Vagina (tissue), 2 donors: ENCODE results near the gene POU2F3. TPM values are rescaled to one million over a fixed set of nuclear protein-coding genes. Genes with fewer than 3 reads are reported as not detected.

Experiments
- DNase-seq, 2 donors: peaks; one replicate each; pipeline ENCODE4 v3.0.0-alpha.2; 2017; ENCODE audit errors: extremely low spot score in 2 of 2
- H3K27ac ChIP-seq: fragments of 200-600 bp; sonication (generic); one replicate; pipeline ENCODE4 v1.5.1; 2019
- H3K27me3 ChIP-seq: fragments of 200-600 bp; sonication (generic); one replicate; pipeline ENCODE4 v1.5.1; 2019
- H3K36me3 ChIP-seq, 2 donors: fragments of 200-600 bp; sonication (generic); one replicate each; pipeline ENCODE4 v1.5.1; 2017 to 2019
- H3K4me1 ChIP-seq: fragments of 200-600 bp; sonication (generic); one replicate; pipeline ENCODE4 v1.5.1; 2019
- H3K4me3 ChIP-seq, 2 donors: fragments of 200-600 bp; sonication (generic); 1 replicate in 1 of 2; 2 replicates in 1 of 2; pipeline ENCODE4 v1.5.1; 2016 to 2019
- H3K9me3 ChIP-seq: fragments of 200-600 bp; sonication (generic); one replicate; pipeline ENCODE4 v1.5.1; 2019
- CTCF ChIP-seq, 3 experiments: fragments of 450-650 bp in 2 of 3; fragments of 200-600 bp in 1 of 3; sonication (generic) in 1 of 3; IDR thresholded peaks; one replicate each; pipeline ENCODE4 v1.5.1; 2017 to 2019; ENCODE audit warnings: antibody characterized with exemption in 3 of 3, mild to moderate bottlenecking in 2 of 3, moderate library complexity in 2 of 3
- POLR2A ChIP-seq, 2 donors: fragments of 450-650 bp; IDR thresholded peaks; one replicate each; pipeline ENCODE4 v1.6.1; 2017; ENCODE audit warnings: antibody characterized with exemption in 2 of 2, mild to moderate bottlenecking in 2 of 2, moderate library complexity in 2 of 2
- POLR2AphosphoS5 ChIP-seq, 2 donors: sonication (generic); formaldehyde crosslinking; IDR thresholded peaks; one replicate each; pipeline ENCODE4 v1.9.0; 2017; ENCODE audit warnings: antibody characterized with exemption in 2 of 2, mild to moderate bottlenecking in 2 of 2, low read depth in 1 of 2; ENCODE audit not compliant: insufficient read depth in 1 of 2
- intact Hi-C: fragments of 100-400 bp; cut with DNase I; formaldehyde crosslinking; loops from one replicate; pipeline ENCODE4 v1.15.1; 2023
- total RNA-seq: library from RNA; depleted of rRNA; stranded (reverse); fragments of >200 nt; gene quantifications from one replicate; pipeline ENCODE4 v1.2.3, GENCODE V29; 2016

The POU2F3 gene
- total RNA-seq, 1 donor from 2014 or later, result 2.7 TPM

DNA sequence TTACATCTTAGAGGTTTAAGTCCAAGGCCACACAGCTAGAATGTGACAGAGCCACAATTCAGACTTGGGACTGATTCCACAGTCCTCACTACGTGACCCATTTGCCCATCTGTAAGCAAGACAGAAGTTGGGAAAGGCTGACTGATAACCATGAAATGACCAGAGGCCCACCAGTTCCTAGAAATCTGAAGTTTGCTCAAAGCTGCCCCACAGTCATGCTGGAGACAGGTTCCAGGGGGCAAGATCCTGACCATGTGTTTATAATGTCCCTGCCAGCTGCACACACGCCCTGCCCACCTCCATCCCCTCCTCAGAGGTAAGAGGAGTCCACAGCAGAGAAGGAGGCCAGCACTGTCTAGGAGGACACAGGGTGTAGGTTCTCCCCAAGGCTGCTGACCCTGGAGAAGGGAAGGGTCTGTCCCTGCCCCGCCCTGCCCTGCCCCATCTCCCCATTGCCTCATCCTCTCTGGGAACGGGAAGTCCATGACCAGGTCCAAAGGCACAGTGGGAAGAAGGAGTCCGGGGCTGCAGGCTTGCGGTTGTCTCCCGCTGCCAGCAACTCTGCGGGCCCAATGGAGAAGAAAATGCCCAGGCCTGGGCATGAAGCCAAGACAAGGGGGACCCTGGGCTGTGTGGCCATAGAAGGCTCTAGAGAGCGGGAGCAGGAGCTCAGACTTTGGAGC, 41.0 kb upstream of the POU2F3 start:
- Histone ChIP-seq H3K27me3 (no peaks in the 10 kb centered on the region), H3K4me3 (no peak overlapping the region), H3K4me1 (peaks cover 30% of the 10 kb centered on the region), H3K9me3 (no peaks in the 10 kb centered on the region), H3K36me3 (no peaks in the 10 kb centered on the region), H3K27ac (peak overlapping the region; percentile 61)
- intact Hi-C loops, result no loop called here
- DNase-seq, result no peak
- TF ChIP-seq POLR2A (IDR thresholded peaks at IDR 0.05) (no peak), CTCF (IDR thresholded peaks at IDR 0.05) (no peak), POLR2AphosphoS5 (IDR thresholded peaks at IDR 0.05; ENCODE audit: insufficient read depth in 1 of 2, low read depth in 1 of 2) (no peak)

GRCh38 chr11:120199613-120200012, 40.3 kb upstream of the POU2F3 start:
- Histone ChIP-seq H3K27me3 (no peaks in the 10 kb centered on the region), H3K4me1 (peaks cover 34% of the 10 kb centered on the region), H3K4me3 (no peak overlapping the region), H3K27ac (no peak overlapping the region), H3K9me3 (no peaks in the 10 kb centered on the region), H3K36me3 (no peaks in the 10 kb centered on the region)
- DNase-seq, result no peak
- no peak for TF ChIP-seq POLR2AphosphoS5 (IDR thresholded peaks at IDR 0.05; ENCODE audit: insufficient read depth in 1 of 2, low read depth in 1 of 2)
- TF ChIP-seq POLR2A (IDR thresholded peaks at IDR 0.05), result no peak
- TF ChIP-seq CTCF (IDR thresholded peaks at IDR 0.05), result no peak
- intact Hi-C loops, result no loop called here

GRCh38 chr11:120200677-120201076, 39.3 kb upstream of the POU2F3 start:
- Histone ChIP-seq H3K27me3 (no peaks in the 10 kb centered on the region), H3K36me3 (no peaks in the 10 kb centered on the region), H3K9me3 (no peaks in the 10 kb centered on the region), H3K4me3 (no peak overlapping the region), H3K4me1 (peaks cover 38% of the 10 kb centered on the region), H3K27ac (no peak overlapping the region)
- intact Hi-C loops, result no loop called here
- TF ChIP-seq POLR2AphosphoS5 (IDR thresholded peaks at IDR 0.05; ENCODE audit: insufficient read depth in 1 of 2, low read depth in 1 of 2), result no peak
- TF ChIP-seq CTCF (IDR thresholded peaks at IDR 0.05), result no peak
- no peak for TF ChIP-seq POLR2A (IDR thresholded peaks at IDR 0.05)
- DNase-seq, result no peak

DNA sequence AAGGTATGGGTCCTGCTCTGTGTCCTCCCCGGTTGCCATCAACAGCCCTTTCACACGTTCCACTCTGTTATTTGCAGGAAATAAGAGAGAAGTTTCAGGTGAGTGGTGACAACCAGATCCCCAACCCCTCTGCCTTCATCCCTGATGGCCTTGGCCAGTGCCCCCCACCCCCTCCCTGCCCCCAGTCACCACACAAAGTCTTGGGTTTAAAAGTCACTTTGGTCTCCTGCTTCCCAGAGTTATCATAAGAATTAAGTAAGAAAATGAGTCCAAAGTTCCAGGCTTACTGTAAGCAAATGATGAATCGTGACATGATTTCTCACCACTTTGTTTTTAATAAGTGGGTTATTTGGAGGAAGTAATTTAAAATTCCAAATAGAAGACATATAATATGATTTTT, 38.3 kb upstream of the POU2F3 start:
- intact Hi-C loops, result no loop called here
- no peaks in the 10 kb centered on the region for H3K36me3 ChIP-seq
- H3K4me3 ChIP-seq, result no peak overlapping the region
- H3K4me1 ChIP-seq, result peaks cover 35% of the 10 kb centered on the region
- TF ChIP-seq POLR2AphosphoS5 (IDR thresholded peaks at IDR 0.05; ENCODE audit: insufficient read depth in 1 of 2, low read depth in 1 of 2) (no peak), CTCF (IDR thresholded peaks at IDR 0.05) (no peak), POLR2A (IDR thresholded peaks at IDR 0.05) (no peak)
- H3K9me3 ChIP-seq, result no peaks in the 10 kb centered on the region
- no peaks in the 10 kb centered on the region for H3K27me3 ChIP-seq
- no peak overlapping the region for H3K27ac ChIP-seq
- no peak for DNase-seq

- no peaks in the 10 kb centered on the region for H3K9me3 ChIP-seq
Measured at GRCh38 chr11:120203626-120204025, 36.3 kb upstream of the POU2F3 start.

More at GRCh38 chr11:120203626-120204025, 36.3 kb upstream of the POU2F3 start:
- TF ChIP-seq CTCF (IDR thresholded peaks at IDR 0.05) (no peak), POLR2AphosphoS5 (IDR thresholded peaks at IDR 0.05; ENCODE audit: insufficient read depth in 1 of 2, low read depth in 1 of 2) (no peak)
- Histone ChIP-seq H3K27me3 (no peaks in the 10 kb centered on the region), H3K4me1 (peaks cover 47% of the 10 kb centered on the region), H3K4me3 (no peak overlapping the region), H3K27ac (peak overlapping the region; percentile 78), H3K36me3 (no peaks in the 10 kb centered on the region)
- intact Hi-C loops, result no loop called here
- no peak for DNase-seq
